ENCODE results near the gene TTC33. TPM values are rescaled to one million over a fixed set of nuclear protein-coding genes. Genes with fewer than 3 reads are reported as not detected.
A peak's percentile ranks its signal among the peaks of the same experiment; 100 is the strongest.

Gene TTC33
- total RNA-seq, 1 experiment from 2014 or later, result 30.2 TPM

GRCh38 chr5:40627706-40628105 lies 128.1 kb downstream of the TTC33 start:
- DNase-seq, result peak in 1 of 2 experiments; percentile 8
- POLR2A ChIA-PET (ENCODE audit: unreplicated experiment), result interaction anchor here (0.6 to 0.7 kb wide), 2 partner anchors 9 to 16 kb away, joined by 3 read pairs; no protein-coding TSS in a partner anchor
- Histone ChIP-seq H3K27ac (no peak overlapping the region), H3K27me3 (ENCODE audit: insufficient read depth, low read depth) (no peaks in the 10 kb centered on the region), H3K9me3 (ENCODE audit: insufficient read depth, low read depth) (no peaks in the 10 kb centered on the region), H3K36me3 (ENCODE audit: low read depth) (no peaks in the 10 kb centered on the region), H3K4me2 (no peak overlapping the region), H4K20me1 (ENCODE audit: insufficient read depth) (no peaks in the 10 kb centered on the region), H3K4me1 (replicated peaks; ENCODE audit: insufficient read depth) (no peaks in the 10 kb centered on the region), H2AFZ (no peak overlapping the region), H3K4me3 (no peak overlapping the region), H3K79me2 (ENCODE audit: low read depth) (no peaks in the 10 kb centered on the region), H3K9me2 (ENCODE audit: insufficient read depth) (no peaks in the 10 kb centered on the region), H3F3A (ENCODE audit: insufficient read depth, low read depth) (no peaks in the 10 kb centered on the region)
- TF ChIP-seq EZH2 (IDR thresholded peaks at IDR 0.05; ENCODE audit: low read depth), result no peak
- TF ChIP-seq, protein P1, sequence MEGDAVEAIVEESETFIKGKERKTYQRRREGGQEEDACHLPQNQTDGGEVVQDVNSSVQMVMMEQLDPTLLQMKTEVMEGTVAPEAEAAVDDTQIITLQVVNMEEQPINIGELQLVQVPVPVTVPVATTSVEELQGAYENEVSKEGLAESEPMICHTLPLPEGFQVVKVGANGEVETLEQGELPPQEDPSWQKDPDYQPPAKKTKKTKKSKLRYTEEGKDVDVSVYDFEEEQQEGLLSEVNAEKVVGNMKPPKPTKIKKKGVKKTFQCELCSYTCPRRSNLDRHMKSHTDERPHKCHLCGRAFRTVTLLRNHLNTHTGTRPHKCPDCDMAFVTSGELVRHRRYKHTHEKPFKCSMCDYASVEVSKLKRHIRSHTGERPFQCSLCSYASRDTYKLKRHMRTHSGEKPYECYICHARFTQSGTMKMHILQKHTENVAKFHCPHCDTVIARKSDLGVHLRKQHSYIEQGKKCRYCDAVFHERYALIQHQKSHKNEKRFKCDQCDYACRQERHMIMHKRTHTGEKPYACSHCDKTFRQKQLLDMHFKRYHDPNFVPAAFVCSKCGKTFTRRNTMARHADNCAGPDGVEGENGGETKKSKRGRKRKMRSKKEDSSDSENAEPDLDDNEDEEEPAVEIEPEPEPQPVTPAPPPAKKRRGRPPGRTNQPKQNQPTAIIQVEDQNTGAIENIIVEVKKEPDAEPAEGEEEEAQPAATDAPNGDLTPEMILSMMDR (conservative IDR thresholded peaks at IDR 0.05), result no peak
- intact Hi-C loops (cut with micrococcal nuclease; ENCODE audit: unreplicated experiment), result no loop called here
- CTCF ChIA-PET, result interaction anchor here (0.6 kb wide), 1 partner anchor 41 kb away, joined by 3 read pairs; no protein-coding TSS in a partner anchor
- no TSS peak for BruUV-seq (replicated peaks)

DNA sequence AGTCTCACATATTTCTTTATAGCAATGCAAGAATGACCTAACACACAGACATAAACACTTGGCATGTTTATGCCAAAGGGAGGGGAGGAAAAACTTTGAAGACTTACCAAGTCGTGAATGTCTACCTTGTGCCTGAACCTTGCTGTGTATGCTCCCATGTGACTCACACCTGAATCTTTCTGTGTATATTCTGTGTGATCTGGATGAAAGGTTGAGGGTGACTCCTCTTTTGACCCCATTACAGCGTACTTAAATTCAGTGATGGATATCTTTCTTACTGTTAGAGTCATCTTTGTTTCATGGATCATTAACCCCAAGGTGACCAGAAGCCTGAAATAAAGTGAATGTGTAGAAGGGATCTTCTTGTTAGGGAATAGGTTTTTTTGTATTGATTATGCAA lies 129.0 kb downstream of the TTC33 start:
- peak in 1 of 2 experiments; percentile 33 for DNase-seq
- H3K4me2 ChIP-seq, result no peak overlapping the region

DNA sequence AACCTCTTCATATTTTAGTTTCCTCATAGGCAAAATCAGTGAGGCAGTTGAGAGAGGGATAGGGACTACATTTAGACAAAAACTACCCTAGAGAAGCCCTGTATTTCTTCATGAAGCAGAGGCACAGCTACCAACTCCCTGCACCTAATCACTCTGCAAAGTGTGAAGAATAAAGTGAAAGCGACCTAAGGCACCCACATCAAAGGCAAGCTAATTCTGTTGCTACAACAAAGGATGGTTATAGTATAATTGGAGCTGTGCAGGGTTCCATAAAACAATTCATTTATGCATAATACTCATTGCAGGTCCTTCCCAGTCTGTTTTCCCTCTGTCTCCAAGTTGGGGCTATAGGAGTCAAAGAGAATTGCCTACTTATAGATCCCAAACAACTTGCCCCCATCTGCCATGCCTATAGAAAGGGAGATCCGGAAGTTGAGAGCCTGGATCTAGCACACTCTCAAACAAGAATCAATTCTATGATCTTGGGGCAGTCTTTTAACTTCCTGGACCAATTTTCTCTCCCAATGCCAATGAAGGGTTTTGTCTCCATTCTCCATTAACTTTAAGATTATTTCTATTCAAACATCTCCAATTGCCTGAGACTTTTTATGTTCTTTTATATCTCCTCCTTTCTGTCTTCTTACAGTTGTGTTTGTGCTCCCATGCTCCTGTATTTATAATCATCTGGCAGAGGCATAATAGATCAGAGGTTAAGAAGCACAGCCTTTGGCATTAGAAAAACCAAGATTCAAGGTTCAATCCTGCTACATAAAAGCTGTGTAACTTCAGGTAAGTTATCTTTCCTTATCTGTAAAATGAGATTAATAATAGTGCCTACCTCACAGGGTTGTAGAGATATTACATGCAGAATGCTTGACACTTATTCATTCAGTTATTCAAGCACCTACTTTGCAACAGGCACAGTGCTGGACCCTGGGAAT lies 132.0 kb downstream of the TTC33 start:
- Histone ChIP-seq H3K27ac (no peak overlapping the region), H4K20me1 (ENCODE audit: insufficient read depth) (no peaks in the 10 kb centered on the region), H3K36me3 (ENCODE audit: low read depth) (no peaks in the 10 kb centered on the region), H3K9me2 (ENCODE audit: insufficient read depth) (0 out of 2 replicates have a peak, but pooled peaks cover 5% of the 10 kb centered on the region), H3K79me2 (ENCODE audit: low read depth) (no peaks in the 10 kb centered on the region), H3K4me2 (no peak overlapping the region), H3K27me3 (ENCODE audit: insufficient read depth, low read depth) (no peaks in the 10 kb centered on the region), H3F3A (ENCODE audit: insufficient read depth, low read depth) (peaks cover 4% of the 10 kb centered on the region; the same call in 1 of the 2 replicates), H3K4me1 (replicated peaks; ENCODE audit: insufficient read depth) (peaks cover 8% of the 10 kb centered on the region; the same call in 1 of the 2 replicates), H3K4me3 (no peak overlapping the region), H3K9me3 (ENCODE audit: insufficient read depth, low read depth) (no peaks in the 10 kb centered on the region), H2AFZ (no peak overlapping the region)
- TF ChIP-seq, protein P1 (conservative IDR thresholded peaks at IDR 0.05), result no peak
- no peak for TF ChIP-seq EZH2 (IDR thresholded peaks at IDR 0.05; ENCODE audit: low read depth)
- CTCF ChIA-PET, result no interaction called here
- POLR2A ChIA-PET (ENCODE audit: unreplicated experiment), result no interaction called here
- intact Hi-C loops (cut with micrococcal nuclease; ENCODE audit: unreplicated experiment), result no loop called here
- peak in 1 of 2 experiments; percentile 32 for DNase-seq
- BruUV-seq (replicated peaks), result no TSS peak

More for the DNA sequence above, 129.0 kb downstream of the TTC33 start:
- intact Hi-C loops (cut with micrococcal nuclease; ENCODE audit: unreplicated experiment), result no loop called here
- Histone ChIP-seq H3F3A (ENCODE audit: insufficient read depth, low read depth) (no peaks in the 10 kb centered on the region), H4K20me1 (ENCODE audit: insufficient read depth) (no peaks in the 10 kb centered on the region), H3K9me2 (ENCODE audit: insufficient read depth) (0 out of 2 replicates have a peak, but pooled peaks cover 3% of the 10 kb centered on the region), H3K27ac (no peak overlapping the region), H3K9me3 (ENCODE audit: insufficient read depth, low read depth) (no peaks in the 10 kb centered on the region), H3K36me3 (ENCODE audit: low read depth) (no peaks in the 10 kb centered on the region), H2AFZ (no peak overlapping the region), H3K27me3 (ENCODE audit: insufficient read depth, low read depth) (no peaks in the 10 kb centered on the region), H3K4me1 (replicated peaks; ENCODE audit: insufficient read depth) (no peaks in the 10 kb centered on the region), H3K4me3 (no peak overlapping the region), H3K79me2 (ENCODE audit: low read depth) (no peaks in the 10 kb centered on the region)
- CTCF ChIA-PET, result no interaction called here
- BruUV-seq (replicated peaks), result no TSS peak
- TF ChIP-seq, protein P1 (conservative IDR thresholded peaks at IDR 0.05), result no peak
- TF ChIP-seq EZH2 (IDR thresholded peaks at IDR 0.05; ENCODE audit: low read depth), result no peak
- POLR2A ChIA-PET (ENCODE audit: unreplicated experiment), result no interaction called here
